K562 (cell line): ENCODE measurements around the gene KLHL22. TPM values are rescaled to one million over a fixed set of nuclear protein-coding genes. Genes with fewer than 3 reads are reported as not detected.

Experiments used
- E2F8 ChIP-seq: fragments of 450-650 bp; IDR thresholded peaks from 2 replicates; pipeline ENCODE4 v1.7.1; 2018; ENCODE audit warnings: mild to moderate bottlenecking, low read depth; ENCODE audit not compliant: partially characterized antibody
- ELF4 ChIP-seq: fragments of 450-650 bp; formaldehyde crosslinking; IDR thresholded peaks from 2 replicates; pipeline ENCODE4 v1.4.0; 2022; ENCODE audit warnings: missing genetic modification characterization
- FOXO4 ChIP-seq: fragments of 450-650 bp; formaldehyde crosslinking; IDR thresholded peaks from 2 replicates; pipeline ENCODE4 v1.4.0; 2020; ENCODE audit warnings: mild to moderate bottlenecking, moderate library complexity
- GTF2E2 ChIP-seq: fragments of 200-800 bp; sonication (Bioruptor generic); IDR thresholded peaks from 2 replicates; pipeline ENCODE4 v1.6.1; 2016; ENCODE audit warnings: missing genetic modification characterization, missing compliant biosample characterization
- HCFC1 ChIP-seq: IDR thresholded peaks from 2 replicates; pipeline ENCODE4 v1.6.1; 2012; ENCODE audit warnings: low read depth, low read length, improper control_type of control experiment
- SRSF3 ChIP-seq: fragments of 200-400 bp; formaldehyde crosslinking; IDR thresholded peaks from 2 replicates; pipeline ENCODE4 v1.6.1; 2016; ENCODE audit warnings: mild to moderate bottlenecking, low read length, moderate library complexity; ENCODE audit not compliant: insufficient read depth
- STAG1 ChIP-seq: sonication (generic); formaldehyde crosslinking; IDR thresholded peaks from 2 replicates; pipeline ENCODE4 v1.5.0; 2020; ENCODE audit warnings: missing genetic modification reagents, borderline replicate concordance
- STAT6 ChIP-seq: sonication (generic); formaldehyde crosslinking; IDR thresholded peaks from 2 replicates; pipeline ENCODE4 v1.8.1; 2023; ENCODE audit warnings: mild to moderate bottlenecking, missing genetic modification reagents
- USF1 ChIP-seq: sonication (generic); formaldehyde crosslinking; IDR thresholded peaks from 2 replicates; pipeline ENCODE4 v1.9.0; 2022; ENCODE audit warnings: mild to moderate bottlenecking, missing genetic modification reagents
- VEZF1 ChIP-seq: fragments of 200-800 bp; sonication (Bioruptor generic); IDR thresholded peaks from 2 replicates; pipeline ENCODE4 v1.6.1; 2017; ENCODE audit warnings: missing genetic modification characterization, missing compliant biosample characterization
- ZNF778 ChIP-seq: fragments of 450-650 bp; formaldehyde crosslinking; IDR thresholded peaks from 2 replicates; pipeline ENCODE4 v1.4.0; 2020; ENCODE audit warnings: mild to moderate bottlenecking, moderate library complexity
- polyA plus RNA-seq, 8 experiments: library from polyadenylated mRNA; depleted of rRNA in 4 of 8; stranded (reverse) in 5 of 8; unstranded in 3 of 8; fragments of >200 nt; fragmentation: Nextera tagmentation in 2 of 8; fragmentation: Illumina TruSeq in 1 of 8; extraction: Ambion mirVana in 2 of 8; extraction: Trizol in 1 of 8; gene quantifications; 2 replicates each; pipeline versions ENCODE4 v1.2.1 to v1.2.3, GENCODE V29; 2011 to 2014; ENCODE audit warnings: inconsistent platforms in 1 of 8, missing spikeins in 1 of 8
- total RNA-seq, 7 experiments: library from RNA; depleted of rRNA in 6 of 7; stranded (reverse); fragments of >200 nt in 6 of 7; fragmentation: Illumina TruSeq in 2 of 7; extraction: Trizol in 2 of 7; gene quantifications; 2 replicates each; pipeline versions ENCODE4 v1.2.1 to v1.2.3, GENCODE V29; 2011 to 2021; ENCODE audit warnings: low replicate concordance in 1 of 7

The KLHL22 gene
- total and polyA plus RNA-seq, 9 of the 15 experiments (the other 6 are each of a cell fraction or from before 2014, with no cell fraction given), result 1.3 to 25.6 (median 15.2) TPM

- TF ChIP-seq USF1 (CRISPR knock-in tag), result no peak
- TF ChIP-seq HCFC1, result no peak
- no peak for TF ChIP-seq SRSF3
- TF ChIP-seq ELF4, result no peak
- no peak for TF ChIP-seq FOXO4
- peak; percentile 48 for TF ChIP-seq STAG1 (CRISPR knock-in tag)
- TF ChIP-seq GTF2E2, result no peak
- TF ChIP-seq ZNF778 (CRISPR knock-in tag), result no peak
- TF ChIP-seq E2F8, result no peak
- no peak for TF ChIP-seq VEZF1 (CRISPR knock-in tag)
- 0 out of 2 replicates have a peak, but pooled peaks have one; percentile 19 for TF ChIP-seq STAT6 (CRISPR knock-in tag)
These were observed 54.7 kb downstream of the KLHL22 start (continued) for GRCh38 chr22:20440637-20441591.
